HL-60 (cell line): ENCODE measurements around the gene LYPD5.
"Not testable (repeated sequence)": the region's sequence is repeated elsewhere in the genome, so short reads cannot be mapped to it uniquely, and the experiment has no call there.

Experiments
- DNase-seq, 2 experiments: peaks; one replicate each; pipeline ENCODE4 v3.0.0-alpha.2; 2010 to 2020; ENCODE audit warnings: low read depth in 1 of 2, low spot score in 1 of 2
- H3K27ac ChIP-seq: fragments of 250-450 bp; sonication (Bioruptor Pico); replicated peaks from 2 replicates; pipeline ENCODE4 v1.5.1; 2020; ENCODE audit warnings: mild to moderate bottlenecking, moderate library complexity
- H3K27me3 ChIP-seq: fragments of 250-450 bp; sonication (Bioruptor Pico); 2 replicates; pipeline ENCODE4 v1.5.1; 2021; ENCODE audit warnings: mild to moderate bottlenecking, moderate library complexity; ENCODE audit not compliant: insufficient read depth, poor library complexity, severe bottlenecking
- H3K4me3 ChIP-seq: replicated peaks from 2 replicates; pipeline ENCODE4 v1.5.1; 2011; ENCODE audit warnings: mild to moderate bottlenecking, control low read depth, low read length; ENCODE audit not compliant: insufficient read depth
- GABPA ChIP-seq: IDR thresholded peaks from 2 replicates; pipeline ENCODE4 v1.6.1; 2012; ENCODE audit warnings: low read depth
- POLR2AphosphoS5 ChIP-seq: IDR thresholded peaks from 2 replicates; pipeline ENCODE4 v1.6.1; 2012; ENCODE audit warnings: low read depth
- SPI1 ChIP-seq: IDR thresholded peaks from 2 replicates; pipeline ENCODE4 v1.6.1; 2012; ENCODE audit warnings: low read depth, mild to moderate bottlenecking, borderline replicate concordance
- TF ChIP-seq, protein P1 (sequence below): IDR thresholded peaks from 2 replicates; pipeline ENCODE4 v1.6.1; 2012; ENCODE audit warnings: low read depth; ENCODE audit not compliant: insufficient replicate concordance
- TF ChIP-seq, protein P2 (sequence below): IDR thresholded peaks from one replicate; pipeline ENCODE4 v1.5.1; 2011; ENCODE audit warnings: low read length, control low read depth, inconsistent platforms; ENCODE audit not compliant: insufficient read depth

Gene LYPD5

DNA sequence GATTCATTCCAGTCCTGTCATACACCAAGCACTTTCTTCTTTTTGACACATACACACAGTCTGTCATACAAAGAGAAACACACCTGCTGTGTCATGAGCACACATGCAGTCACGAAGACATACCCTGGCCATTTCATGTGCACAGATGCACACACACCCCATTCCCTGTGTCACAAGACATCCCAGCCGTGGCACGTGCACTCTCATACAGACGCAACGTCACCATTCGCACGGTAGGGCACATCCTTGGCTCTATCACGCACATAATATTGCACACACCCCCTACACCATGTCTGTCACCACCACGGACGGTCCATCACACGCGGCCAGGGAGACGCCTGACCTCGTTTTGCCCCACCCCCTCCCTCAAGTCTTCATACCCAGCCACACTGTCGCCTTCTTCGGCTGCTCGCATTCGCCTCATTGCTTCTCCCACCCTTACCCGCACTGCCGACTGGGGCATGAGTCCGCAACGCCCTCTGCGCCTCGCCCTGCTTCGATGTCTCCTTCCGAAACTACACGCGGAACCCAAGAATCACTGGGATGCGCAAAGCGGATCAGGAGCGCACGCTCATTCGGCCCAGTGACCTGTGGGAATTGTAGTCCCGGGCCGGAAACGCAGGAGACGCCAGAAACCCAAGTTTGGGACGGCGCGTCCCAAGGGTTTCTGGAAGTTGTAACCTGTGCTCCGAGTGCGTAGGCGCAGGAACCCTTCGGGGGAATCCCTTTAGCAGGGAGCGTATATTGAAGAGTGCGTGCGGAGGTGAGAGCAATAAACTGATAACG lies 18.0 kb upstream of the LYPD5 start:
- H3K27me3 ChIP-seq, result no peaks in the 10 kb centered on the region
- no peak for DNase-seq
- H3K27ac ChIP-seq, result no peak overlapping the region
- H3K4me3 ChIP-seq, result no peak overlapping the region
- TF ChIP-seq SPI1 (no peak), POLR2AphosphoS5 (no peak), GABPA (no peak)
- TF ChIP-seq, protein P1, sequence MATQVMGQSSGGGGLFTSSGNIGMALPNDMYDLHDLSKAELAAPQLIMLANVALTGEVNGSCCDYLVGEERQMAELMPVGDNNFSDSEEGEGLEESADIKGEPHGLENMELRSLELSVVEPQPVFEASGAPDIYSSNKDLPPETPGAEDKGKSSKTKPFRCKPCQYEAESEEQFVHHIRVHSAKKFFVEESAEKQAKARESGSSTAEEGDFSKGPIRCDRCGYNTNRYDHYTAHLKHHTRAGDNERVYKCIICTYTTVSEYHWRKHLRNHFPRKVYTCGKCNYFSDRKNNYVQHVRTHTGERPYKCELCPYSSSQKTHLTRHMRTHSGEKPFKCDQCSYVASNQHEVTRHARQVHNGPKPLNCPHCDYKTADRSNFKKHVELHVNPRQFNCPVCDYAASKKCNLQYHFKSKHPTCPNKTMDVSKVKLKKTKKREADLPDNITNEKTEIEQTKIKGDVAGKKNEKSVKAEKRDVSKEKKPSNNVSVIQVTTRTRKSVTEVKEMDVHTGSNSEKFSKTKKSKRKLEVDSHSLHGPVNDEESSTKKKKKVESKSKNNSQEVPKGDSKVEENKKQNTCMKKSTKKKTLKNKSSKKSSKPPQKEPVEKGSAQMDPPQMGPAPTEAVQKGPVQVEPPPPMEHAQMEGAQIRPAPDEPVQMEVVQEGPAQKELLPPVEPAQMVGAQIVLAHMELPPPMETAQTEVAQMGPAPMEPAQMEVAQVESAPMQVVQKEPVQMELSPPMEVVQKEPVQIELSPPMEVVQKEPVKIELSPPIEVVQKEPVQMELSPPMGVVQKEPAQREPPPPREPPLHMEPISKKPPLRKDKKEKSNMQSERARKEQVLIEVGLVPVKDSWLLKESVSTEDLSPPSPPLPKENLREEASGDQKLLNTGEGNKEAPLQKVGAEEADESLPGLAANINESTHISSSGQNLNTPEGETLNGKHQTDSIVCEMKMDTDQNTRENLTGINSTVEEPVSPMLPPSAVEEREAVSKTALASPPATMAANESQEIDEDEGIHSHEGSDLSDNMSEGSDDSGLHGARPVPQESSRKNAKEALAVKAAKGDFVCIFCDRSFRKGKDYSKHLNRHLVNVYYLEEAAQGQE, result no peak
- TF ChIP-seq, protein P2, sequence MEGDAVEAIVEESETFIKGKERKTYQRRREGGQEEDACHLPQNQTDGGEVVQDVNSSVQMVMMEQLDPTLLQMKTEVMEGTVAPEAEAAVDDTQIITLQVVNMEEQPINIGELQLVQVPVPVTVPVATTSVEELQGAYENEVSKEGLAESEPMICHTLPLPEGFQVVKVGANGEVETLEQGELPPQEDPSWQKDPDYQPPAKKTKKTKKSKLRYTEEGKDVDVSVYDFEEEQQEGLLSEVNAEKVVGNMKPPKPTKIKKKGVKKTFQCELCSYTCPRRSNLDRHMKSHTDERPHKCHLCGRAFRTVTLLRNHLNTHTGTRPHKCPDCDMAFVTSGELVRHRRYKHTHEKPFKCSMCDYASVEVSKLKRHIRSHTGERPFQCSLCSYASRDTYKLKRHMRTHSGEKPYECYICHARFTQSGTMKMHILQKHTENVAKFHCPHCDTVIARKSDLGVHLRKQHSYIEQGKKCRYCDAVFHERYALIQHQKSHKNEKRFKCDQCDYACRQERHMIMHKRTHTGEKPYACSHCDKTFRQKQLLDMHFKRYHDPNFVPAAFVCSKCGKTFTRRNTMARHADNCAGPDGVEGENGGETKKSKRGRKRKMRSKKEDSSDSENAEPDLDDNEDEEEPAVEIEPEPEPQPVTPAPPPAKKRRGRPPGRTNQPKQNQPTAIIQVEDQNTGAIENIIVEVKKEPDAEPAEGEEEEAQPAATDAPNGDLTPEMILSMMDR, result no peak

DNA sequence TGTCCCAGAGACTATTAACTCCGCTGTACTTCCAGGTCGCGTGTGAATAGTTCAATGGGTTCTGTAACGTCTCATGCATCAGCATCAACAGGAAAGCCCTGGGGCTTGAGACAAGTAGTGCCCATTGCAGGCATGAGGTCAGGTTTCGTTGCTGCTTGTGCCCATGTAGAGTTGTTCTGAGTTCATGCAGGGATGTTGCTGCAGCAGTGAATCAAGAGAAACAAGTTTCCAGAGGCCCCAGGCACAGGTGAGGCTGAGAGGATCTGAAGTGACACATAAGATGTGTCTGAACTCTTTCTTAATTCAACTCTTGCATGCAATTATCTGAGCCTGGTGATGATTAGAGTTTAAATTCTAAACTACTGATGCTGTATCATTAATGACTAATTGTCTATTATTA lies 16.3 kb upstream of the LYPD5 start:
- no peak for DNase-seq
- no peaks in the 10 kb centered on the region for H3K27me3 ChIP-seq
- H3K4me3 ChIP-seq, result no peak overlapping the region
- no peak for TF ChIP-seq GABPA
- TF ChIP-seq, protein P1, result no peak
- TF ChIP-seq, protein P2, result no peak
- TF ChIP-seq POLR2AphosphoS5, result no peak
- no peak for TF ChIP-seq SPI1
- H3K27ac ChIP-seq, result no peak overlapping the region

DNA sequence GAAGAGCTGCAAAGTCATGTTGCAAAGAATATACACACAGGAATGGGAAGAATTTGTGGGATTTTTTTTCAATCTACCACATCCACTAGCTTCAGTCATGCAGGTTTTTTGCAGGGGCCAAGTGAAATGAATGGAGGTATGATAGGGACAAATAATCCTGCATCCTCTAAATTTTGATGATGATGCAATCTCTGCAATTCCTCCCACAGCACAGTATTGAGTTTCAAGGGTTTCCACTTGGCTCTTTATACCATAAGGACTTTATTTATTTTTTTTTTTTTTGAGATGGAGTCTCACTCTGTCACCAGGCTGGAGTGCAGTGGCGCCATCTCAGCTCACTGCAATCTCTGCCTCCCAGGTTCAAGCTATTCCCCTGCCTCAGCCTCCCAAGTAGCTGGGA lies 15.2 kb upstream of the LYPD5 start:
- H3K4me3 ChIP-seq, H3K27ac ChIP-seq, H3K27me3 ChIP-seq, DNase-seq: not testable (repeated sequence)

DNA sequence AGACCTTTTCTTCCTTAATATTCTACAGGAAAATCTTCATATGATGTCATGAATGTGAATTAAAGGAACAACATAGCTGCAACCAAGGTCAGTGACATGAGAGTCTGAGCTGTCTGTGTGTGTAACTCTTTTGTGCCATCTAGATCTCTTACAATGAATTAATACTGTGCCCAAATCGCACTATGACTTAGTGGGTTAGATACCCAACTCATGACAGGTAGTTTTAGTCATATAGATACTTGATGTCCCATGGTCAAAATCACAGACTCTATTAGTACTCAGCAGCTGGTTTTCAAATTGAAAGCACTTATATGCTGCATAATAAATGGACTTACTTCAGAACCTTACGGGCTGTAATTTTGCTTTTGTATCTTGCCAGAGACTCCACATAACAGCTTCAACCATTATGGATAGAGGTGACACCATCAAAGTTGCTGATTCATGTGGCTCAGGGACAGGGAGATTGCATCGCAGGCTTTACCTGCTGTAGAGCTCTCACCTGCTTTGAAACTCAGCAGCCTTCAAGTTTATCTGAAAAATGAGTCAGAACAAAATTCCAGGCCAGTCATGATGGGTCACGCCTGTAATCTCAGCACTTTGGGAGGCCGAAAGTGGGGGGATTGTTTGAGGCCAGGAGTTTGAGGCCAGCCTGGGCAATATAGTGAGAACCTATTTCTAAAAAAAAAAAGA lies 12.6 kb upstream of the LYPD5 start:
- Histone ChIP-seq H3K4me3 (no peak overlapping the region), H3K27ac (no peak overlapping the region), H3K27me3 (no peaks in the 10 kb centered on the region)
- TF ChIP-seq, protein P1, result no peak
- TF ChIP-seq SPI1, result no peak
- TF ChIP-seq POLR2AphosphoS5, result no peak
- no peak for TF ChIP-seq GABPA
- TF ChIP-seq, protein P2, result no peak
- DNase-seq, result no peak
